Esophagus muscularis mucosa (tissue), 4 donors: ENCODE data around the gene TOMM20. TPM values are rescaled to one million over a fixed set of nuclear protein-coding genes. Genes with fewer than 3 reads are reported as not detected.

Source experiments
- DNase-seq: peaks from one replicate; pipeline ENCODE4 v3.0.0-alpha.2; 2017; ENCODE audit errors: extremely low spot score
- H3K27ac ChIP-seq, 4 donors: fragments of 200-600 bp; sonication (generic); replicated peaks in 1 of 4; 1 replicate in 3 of 4; 2 replicates in 1 of 4; pipeline ENCODE4 v1.5.1; 2016 to 2019; ENCODE audit warnings: mild to moderate bottlenecking in 1 of 4
- H3K27me3 ChIP-seq, 4 donors: fragments of 200-600 bp; sonication (generic); one replicate each; pipeline versions ENCODE4 v1.5.1 to v1.6.0; 2016 to 2019
- H3K36me3 ChIP-seq, 4 donors: fragments of 200-600 bp; sonication (generic); one replicate each; pipeline ENCODE4 v1.5.1; 2016 to 2019
- H3K4me1 ChIP-seq, 4 donors: fragments of 200-600 bp; sonication (generic); one replicate each; pipeline ENCODE4 v1.5.1; 2016 to 2019
- H3K4me3 ChIP-seq, 4 donors: fragments of 200-600 bp; sonication (generic); 1 replicate in 2 of 4; 2 replicates in 2 of 4; pipeline ENCODE4 v1.5.1; 2016 to 2019; ENCODE audit warnings: mild to moderate bottlenecking in 4 of 4, moderate library complexity in 1 of 4
- H3K9me3 ChIP-seq, 4 donors: fragments of 200-600 bp; sonication (generic); 1 replicate in 3 of 4; 2 replicates in 1 of 4; pipeline ENCODE4 v1.5.1; 2016 to 2019
- CTCF ChIP-seq, 3 experiments: fragments of 200-600 bp in 2 of 3; fragments of 450-650 bp in 1 of 3; sonication (generic) in 2 of 3; IDR thresholded peaks; one replicate each; pipeline ENCODE4 v1.5.1; 2017 to 2019; ENCODE audit warnings: antibody characterized with exemption in 3 of 3, mild to moderate bottlenecking in 2 of 3, moderate library complexity in 1 of 3
- EP300 ChIP-seq: sonication (generic); formaldehyde crosslinking; IDR thresholded peaks from one replicate; pipeline ENCODE4 v1.6.1; 2017; ENCODE audit warnings: antibody characterized with exemption
- POLR2A ChIP-seq: fragments of 450-650 bp; IDR thresholded peaks from one replicate; pipeline ENCODE4 v1.6.1; 2017; ENCODE audit warnings: antibody characterized with exemption, moderate library complexity, mild to moderate bottlenecking, low read depth
- POLR2AphosphoS5 ChIP-seq, 2 donors: sonication (generic); formaldehyde crosslinking; IDR thresholded peaks; one replicate each; pipeline ENCODE4 v1.6.1; 2017; ENCODE audit warnings: antibody characterized with exemption in 2 of 2
- WGBS: methylation state at CpG from one replicate; pipeline ENCODE4 v1.1.5; 2018; 5-methylcytosine and 5-hydroxymethylcytosine counted together
- intact Hi-C: fragments of 100-400 bp; cut with DNase I; formaldehyde crosslinking; loops from one replicate; pipeline ENCODE4 v1.15.1; 2023
- total RNA-seq, 4 donors: library from RNA; depleted of rRNA; stranded (reverse); fragments of >200 nt; gene quantifications; one replicate each; pipeline versions ENCODE4 v1.1.0 to v1.2.1, GENCODE V29; 2016

TOMM20 gene
- total RNA-seq, 4 donors from 2014 or later: 59.7 to 94.3 (median 86.3) TPM

GRCh38 chr1:235127203-235127602 lies 1.4 kb downstream of the TOMM20 start:
- TF ChIP-seq POLR2AphosphoS5 (IDR thresholded peaks at IDR 0.05): no peak
- no peak for TF ChIP-seq POLR2A
- TF ChIP-seq CTCF (IDR thresholded peaks at IDR 0.05): no peak
- no peak for TF ChIP-seq EP300
- Histone ChIP-seq H3K27me3 (no peaks in the 10 kb centered on the region), H3K9me3 (no peaks in the 10 kb centered on the region), H3K27ac (peak overlapping the region in 2 of 4 donors; percentile 86 to 89), H3K4me3 (peak overlapping the region; percentile 72 to 91 (median 80)), H3K36me3 (peaks cover 1 to 26% (median 13%) of the 10 kb centered on the region in 4 donors), H3K4me1 (peaks cover 15 to 58% (median 54%) of the 10 kb centered on the region in 4 donors)
- DNase-seq: no peak
- WGBS: 28% methylated on average over 4 of the region's 4 CpGs
- intact Hi-C loops: loop anchor here (10.0 kb wide), 1 partner anchor 198 kb away; the partner anchor contains the start of genes ARID4B and GGPS1

GRCh38 chr1:235124665-235125064 lies 4.0 kb downstream of the TOMM20 start:
- H3K9me3 ChIP-seq: no peaks in the 10 kb centered on the region
- H3K27me3 ChIP-seq: no peaks in the 10 kb centered on the region
- no peak for TF ChIP-seq POLR2A
- no peak for TF ChIP-seq CTCF (IDR thresholded peaks at IDR 0.05)
- no peak for TF ChIP-seq EP300
- TF ChIP-seq POLR2AphosphoS5 (IDR thresholded peaks at IDR 0.05): no peak
- intact Hi-C loops: loop anchor here (10.0 kb wide), 1 partner anchor 200 kb away; the partner anchor contains the start of genes ARID4B and GGPS1
- no peak for DNase-seq
- WGBS: 48% methylated on average over 1 of the region's 1 CpG
- H3K27ac ChIP-seq: no peak overlapping the region
- H3K36me3 ChIP-seq: peaks cover 13 to 34% (median 21%) of the 10 kb centered on the region in 4 donors
- no peak overlapping the region for H3K4me3 ChIP-seq
- peaks cover 15 to 66% (median 58%) of the 10 kb centered on the region in 4 donors for H3K4me1 ChIP-seq

GRCh38 chr1:235124111-235124510 lies 4.5 kb downstream of the TOMM20 start:
- no peaks in the 10 kb centered on the region for H3K27me3 ChIP-seq
- WGBS: 94% methylated on average over 9 of the region's 9 CpGs
- intact Hi-C loops: loop anchor here (10.0 kb wide), 1 partner anchor 201 kb away; the partner anchor contains the start of genes ARID4B and GGPS1
- peaks cover 11 to 63% (median 58%) of the 10 kb centered on the region in 4 donors for H3K4me1 ChIP-seq
- no peak for DNase-seq
- H3K4me3 ChIP-seq: no peak overlapping the region
- H3K9me3 ChIP-seq: no peaks in the 10 kb centered on the region
- no peak overlapping the region for H3K27ac ChIP-seq
- TF ChIP-seq CTCF (IDR thresholded peaks at IDR 0.05): no peak
- TF ChIP-seq EP300: no peak
- no peak for TF ChIP-seq POLR2A
- TF ChIP-seq POLR2AphosphoS5 (IDR thresholded peaks at IDR 0.05): no peak
- peaks cover 18 to 39% (median 27%) of the 10 kb centered on the region in 4 donors for H3K36me3 ChIP-seq

- Histone ChIP-seq H3K36me3 (peaks cover 35 to 57% (median 43%) of the 10 kb centered on the region in 4 donors), H3K27ac (no peak overlapping the region), H3K4me1 (peaks cover 11 to 57% (median 53%) of the 10 kb centered on the region in 4 donors), H3K4me3 (no peak overlapping the region), H3K9me3 (no peaks in the 10 kb centered on the region), H3K27me3 (no peaks in the 10 kb centered on the region)
- no peak for DNase-seq
- TF ChIP-seq POLR2A: no peak
- TF ChIP-seq CTCF (IDR thresholded peaks at IDR 0.05): no peak
- TF ChIP-seq EP300: no peak
- TF ChIP-seq POLR2AphosphoS5 (IDR thresholded peaks at IDR 0.05): no peak
- intact Hi-C loops: loop anchor here (10.0 kb wide), 1 partner anchor 202 kb away; the partner anchor contains the start of genes ARID4B and GGPS1
- WGBS: 67% methylated on average over 1 of the region's 1 CpG
Measured at GRCh38 chr1:235122348-235122747, 6.3 kb downstream of the TOMM20 start.
